NK-92 treated with Interleukin-12 subunit alpha and Interleukin-12 subunit beta, amount 100 ng/mL, for 24 hours (cell line): ENCODE measurements around the gene BUD13.

Source experiments
- DNase-seq: peaks from one replicate; lab custom pipeline; 2025; lab: John Stamatoyannopoulos, UW

The BUD13 gene

DNA sequence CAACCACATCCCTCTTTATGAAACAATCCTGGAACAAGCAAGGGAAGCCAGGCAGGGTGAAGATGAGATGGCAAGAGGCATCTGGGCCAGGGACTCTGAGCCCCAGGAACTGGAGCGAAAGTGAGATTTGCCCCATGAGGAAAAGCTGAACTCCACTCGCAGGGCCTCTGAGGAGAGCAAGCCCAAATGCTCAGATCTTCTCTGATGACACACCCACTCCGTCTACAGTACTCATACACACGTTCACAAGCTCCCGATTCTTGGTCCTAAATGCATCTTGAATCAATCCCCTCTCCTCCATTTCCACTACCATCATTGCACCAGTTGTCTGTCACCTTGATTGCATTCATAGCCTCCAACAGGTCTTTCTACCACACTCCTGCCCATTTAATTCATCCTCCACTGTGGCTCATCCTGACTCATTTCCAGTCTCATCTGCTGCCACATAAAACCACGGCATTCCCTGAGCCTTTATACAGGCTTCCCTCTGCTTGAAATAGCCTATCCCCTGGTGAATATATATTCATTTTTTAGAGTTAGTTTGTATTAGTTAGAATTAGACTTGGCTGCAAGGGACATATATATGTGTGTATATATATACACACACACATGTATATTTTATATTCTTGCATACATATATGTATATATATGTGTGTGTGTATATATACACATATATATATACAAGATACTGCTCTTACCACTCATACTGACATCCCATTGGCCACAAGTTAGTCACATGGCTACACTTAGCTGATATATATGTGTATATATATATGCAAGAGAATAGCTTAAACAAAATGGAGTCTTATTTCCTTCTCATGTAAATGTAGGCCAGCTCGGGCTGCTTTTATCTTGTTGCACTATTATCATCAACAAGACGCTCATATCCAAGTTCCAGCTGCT lies 20.3 kb upstream of the BUD13 start:
- DNase-seq, result no peak

DNA sequence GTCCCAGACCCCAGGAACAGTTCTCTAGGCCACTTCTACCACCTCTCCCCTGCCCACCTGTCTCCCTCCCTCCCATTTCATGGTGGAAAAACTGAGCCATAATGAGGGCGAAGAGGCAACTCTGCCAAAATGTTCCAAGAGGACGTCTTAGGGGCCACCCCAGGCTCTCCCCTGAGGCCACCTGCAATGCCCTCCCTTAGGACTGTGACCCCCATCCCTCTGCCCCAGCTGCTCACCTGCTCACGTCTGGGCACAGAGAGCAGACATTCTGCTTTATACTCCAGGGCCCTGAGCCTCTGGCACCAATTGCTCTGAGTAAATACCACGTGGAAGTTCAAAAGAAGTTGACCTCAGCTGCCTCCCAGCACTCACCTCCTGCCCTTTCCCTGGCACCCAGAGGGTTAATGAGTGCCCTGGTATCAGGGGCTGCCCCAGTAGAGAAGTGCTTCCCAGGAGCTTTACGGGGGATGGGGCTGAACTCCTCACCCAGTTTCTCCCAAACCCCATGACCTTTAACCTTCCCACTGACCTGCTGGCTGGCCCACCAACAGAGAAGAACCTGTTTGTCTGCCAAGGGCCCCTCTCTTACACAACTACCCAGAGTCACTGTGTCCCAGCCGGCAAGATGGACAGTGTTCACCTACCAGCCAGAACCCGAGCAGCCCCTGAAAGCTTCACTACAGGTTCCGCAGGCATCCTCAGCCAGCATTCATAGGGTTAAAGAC lies 19.5 kb upstream of the BUD13 start:
- no peak for DNase-seq

- no peak for DNase-seq
Observed at GRCh38 chr11:116791813-116792143, 19.0 kb upstream of the BUD13 start, which contains the start of gene APOA5. Gene APOA5 (minus strand): TSS chr11:116791879. CDS start chr11:116791860, 19 bp downstream.

GRCh38 chr11:116791002-116791812 lies 18.4 kb upstream of the BUD13 start:
- peak; percentile 43 for DNase-seq

DNA sequence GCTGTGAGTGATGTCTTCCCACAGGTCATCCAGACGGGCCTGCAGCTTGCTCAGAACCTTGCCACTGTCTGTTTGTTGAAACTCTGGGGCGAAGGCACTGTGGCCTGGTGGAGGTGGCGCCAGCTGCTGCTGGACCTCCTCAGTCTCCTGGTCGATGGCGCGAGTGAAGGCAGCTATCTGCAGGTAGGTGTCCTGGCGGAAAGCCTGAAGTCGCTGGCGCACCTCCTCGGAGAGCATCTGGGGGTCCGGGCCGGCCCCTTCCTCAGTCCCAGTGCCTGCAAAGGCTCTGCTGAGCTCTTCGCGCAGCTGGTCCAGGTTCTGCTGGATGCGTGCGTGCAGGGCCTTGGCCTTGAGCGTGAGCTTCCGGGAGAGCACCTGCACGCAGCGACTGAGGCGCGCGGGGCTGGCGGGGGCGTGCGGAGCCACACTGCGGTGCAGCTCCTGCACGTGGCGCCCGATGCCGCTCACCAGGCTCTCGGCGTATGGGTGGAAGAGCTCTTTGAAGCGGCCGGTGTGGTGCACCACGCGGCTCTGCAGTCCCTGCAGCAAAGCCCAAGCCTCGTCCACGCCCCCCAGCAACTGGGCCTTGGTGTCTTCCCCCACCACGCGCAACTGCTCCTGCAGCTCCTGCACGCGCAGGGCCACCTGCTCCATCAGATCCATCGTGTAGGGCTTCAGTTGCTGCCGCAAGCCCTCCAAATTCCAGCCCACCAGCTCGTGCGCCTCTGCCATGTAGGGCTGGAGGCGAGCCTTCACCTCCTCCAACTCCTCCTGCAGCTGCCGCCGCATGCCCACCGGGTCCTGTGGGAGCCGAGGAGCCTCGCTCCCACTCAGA lies 17.6 kb upstream of the BUD13 start:
- no peak for DNase-seq

GRCh38 chr11:116788975-116789374 lies 16.2 kb upstream of the BUD13 start:
- DNase-seq, result no peak

DNA sequence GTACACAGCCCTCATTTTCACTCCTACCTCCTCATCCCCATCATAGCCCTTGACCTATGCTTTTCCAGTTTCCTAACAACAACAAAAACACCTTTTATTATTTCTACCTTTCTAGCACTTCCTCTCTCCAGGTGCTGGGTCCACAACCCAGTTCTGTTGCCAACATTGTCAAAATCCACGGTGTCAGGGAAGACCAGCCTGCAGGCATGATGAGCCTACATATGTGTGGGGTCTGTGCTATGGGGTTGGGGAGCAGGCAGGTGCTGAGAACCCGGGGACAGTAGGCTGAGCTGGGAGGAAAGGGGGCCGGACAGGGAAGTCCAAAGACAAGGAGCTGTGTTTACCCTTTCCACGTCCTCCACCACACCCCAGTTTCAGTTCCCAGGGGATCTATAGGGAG lies 15.7 kb upstream of the BUD13 start:
- no peak for DNase-seq

GRCh38 chr11:116787786-116788486 lies 15.1 kb upstream of the BUD13 start, which contains the start of gene ZPR1:
Gene ZPR1 (minus strand): TSS chr11:116788023. CDS start chr11:116787990, 33 bp downstream.
- DNase-seq, result peak; percentile 55

- DNase-seq, result no peak
Observed at GRCh38 chr11:116787436-116787785, 14.6 kb upstream of the BUD13 start.

- no peak for DNase-seq
Observed at GRCh38 chr11:116786966-116787365, 14.2 kb upstream of the BUD13 start.

DNA sequence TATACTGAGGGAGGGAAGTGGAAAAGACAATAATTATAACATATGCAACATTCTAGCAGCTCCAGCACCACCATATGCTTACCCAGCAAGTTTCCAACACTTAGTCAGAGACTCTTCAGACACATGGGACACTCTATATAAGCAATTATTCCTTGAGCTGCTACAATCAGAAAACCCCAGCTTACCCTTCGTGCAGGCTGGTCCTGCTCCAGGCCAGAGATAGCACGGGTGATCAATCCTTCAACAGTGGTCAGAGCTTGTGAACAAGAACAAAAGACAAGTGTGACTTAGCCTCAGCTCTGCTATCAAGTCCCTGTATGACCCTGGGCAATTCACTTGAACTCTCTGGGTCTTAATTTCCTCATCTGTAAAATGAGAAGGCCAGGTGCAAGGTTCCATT lies 13.5 kb upstream of the BUD13 start:
- DNase-seq, result no peak

DNA sequence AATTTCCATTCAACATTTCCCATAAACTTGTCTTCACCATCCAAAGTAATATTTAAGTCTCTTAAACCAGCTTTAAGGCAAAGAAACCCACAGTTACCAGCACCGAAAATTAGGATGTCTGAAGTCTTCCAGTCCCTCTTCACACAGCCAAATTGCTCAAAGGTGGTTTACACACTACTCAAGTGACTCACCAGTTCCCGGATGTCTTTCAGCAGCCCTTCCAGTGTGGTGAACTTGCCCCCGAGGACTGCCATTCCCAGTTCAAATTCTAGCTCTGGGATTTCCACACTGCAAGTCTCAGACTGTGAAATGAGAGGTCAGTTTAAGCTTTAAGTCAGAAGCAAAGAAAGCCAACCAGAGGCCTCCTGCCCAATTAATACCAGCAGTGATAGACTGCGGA lies 9.9 kb upstream of the BUD13 start:
- no peak for DNase-seq

DNA sequence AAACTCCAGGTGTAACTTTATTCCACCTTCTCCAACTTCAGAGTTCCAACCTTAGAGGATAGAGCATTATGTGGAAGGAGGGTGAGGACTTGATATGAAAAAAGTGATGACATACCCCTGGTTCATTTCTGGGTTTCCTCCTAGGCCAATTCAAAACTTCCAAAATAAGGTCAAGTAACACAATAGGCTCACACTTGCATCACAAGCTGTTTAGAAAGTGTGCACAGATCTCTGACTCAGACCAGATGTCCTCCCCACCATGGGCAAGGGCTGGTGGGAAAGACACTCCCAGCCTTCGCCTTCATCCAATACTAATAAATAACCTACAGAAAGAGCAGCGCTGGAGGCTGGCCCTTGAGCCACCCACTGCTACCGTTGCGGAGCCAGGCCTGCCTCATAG lies 5.8 kb upstream of the BUD13 start:
- no peak for DNase-seq

- no peak for DNase-seq
Observed at GRCh38 chr11:116777056-116777455, 4.3 kb upstream of the BUD13 start.

DNA sequence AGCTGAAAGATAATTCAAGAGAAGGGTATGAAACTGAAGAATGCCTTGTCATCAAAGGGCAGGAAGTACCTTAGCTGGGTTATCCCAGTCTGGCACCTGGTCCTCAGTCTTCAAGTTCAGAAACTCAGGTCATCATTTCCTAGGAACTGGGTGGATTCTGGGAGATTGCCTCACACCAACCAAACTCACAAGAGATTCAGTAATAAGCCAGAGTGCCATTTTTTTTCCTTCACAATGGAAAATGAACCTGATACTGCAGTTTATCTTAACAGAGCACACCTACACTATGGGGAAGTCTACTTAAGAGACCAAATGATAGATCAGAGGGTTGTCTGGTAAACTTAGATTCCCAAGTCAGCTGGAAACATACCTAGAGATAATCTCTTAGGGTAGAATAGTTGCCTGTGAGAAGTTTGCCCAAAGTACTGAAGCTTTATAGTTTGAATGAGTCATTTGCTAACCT lies 3.8 kb upstream of the BUD13 start:
- no peak for DNase-seq

DNA sequence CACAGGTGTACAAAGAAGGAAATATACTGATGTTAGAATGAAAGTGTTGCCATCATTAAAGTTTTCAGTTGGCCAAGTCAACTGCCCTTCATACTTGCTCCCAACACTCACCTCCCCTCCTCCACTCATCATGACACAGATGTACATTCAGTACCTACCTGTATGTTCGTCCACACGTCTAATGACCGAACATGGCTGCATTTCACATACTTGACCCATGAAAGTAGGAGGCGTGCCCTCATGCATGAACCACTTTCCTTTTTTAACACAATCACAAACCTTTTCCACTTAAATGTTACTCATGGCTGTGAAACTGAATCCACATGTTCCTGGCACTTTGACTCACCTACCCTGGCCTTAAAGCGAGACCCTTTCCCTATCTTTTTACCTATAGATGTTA lies 3.2 kb upstream of the BUD13 start:
- no peak for DNase-seq

DNA sequence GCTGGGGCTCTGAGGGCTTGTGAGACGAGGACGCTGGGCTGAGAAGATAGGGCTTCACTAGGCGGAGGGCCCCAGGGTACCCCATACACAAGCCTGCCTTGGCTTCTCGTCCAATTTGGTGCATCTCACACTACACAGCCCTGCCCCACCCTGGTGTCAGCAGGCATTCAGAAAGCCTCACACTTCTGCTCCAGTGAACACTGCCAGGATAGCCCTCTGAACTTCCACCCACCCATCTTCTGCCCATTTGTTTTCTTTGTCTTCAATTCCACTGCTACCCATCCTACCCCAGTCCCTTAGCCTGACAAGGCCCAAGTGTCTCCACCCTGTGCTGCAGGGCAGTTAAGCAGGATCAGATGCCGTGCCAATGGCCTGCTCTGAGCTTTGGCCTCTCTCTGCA lies 1.9 kb upstream of the BUD13 start:
- no peak for DNase-seq

- no peak for DNase-seq
Observed at GRCh38 chr11:116773203-116774097, 663 bp upstream of the BUD13 start.

DNA sequence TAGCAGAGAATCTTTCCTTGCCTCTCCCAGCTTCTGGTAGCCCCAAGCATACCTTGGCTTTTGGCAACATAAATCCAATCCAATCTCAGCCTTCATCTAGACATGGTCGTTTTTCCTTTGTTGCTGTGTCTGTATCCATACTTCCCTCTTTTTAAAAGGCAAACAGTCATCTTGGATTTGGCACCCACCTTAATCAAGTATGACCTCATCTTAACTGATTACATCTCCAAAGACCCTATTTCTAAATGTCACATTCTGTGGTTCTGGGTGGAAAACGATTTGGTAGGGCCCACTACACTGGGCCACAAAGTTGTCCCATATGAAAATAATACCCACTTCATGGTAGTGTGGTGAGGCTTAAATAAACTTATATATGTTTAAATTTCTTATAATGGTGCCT lies 852 bp downstream of the BUD13 start:
- no peak for DNase-seq

- no peak for DNase-seq
Observed at GRCh38 chr11:116762132-116762531, 10.7 kb downstream of the BUD13 start.
